Erythroblast (primary cell): ENCODE data around the gene UBAC2.

Experiments
- DNase-seq, 2 experiments: peaks; one replicate each; lab custom pipeline; 2025; lab: John Stamatoyannopoulos, UW
- GATA1 ChIP-seq: IDR thresholded peaks from 2 replicates; pipeline ENCODE4 v1.6.1; 2011; ENCODE audit warnings: low read depth, mild to moderate bottlenecking, control low read depth, low read length, moderate library complexity
- POLR2A ChIP-seq: IDR thresholded peaks from 2 replicates; pipeline ENCODE4 v1.6.1; 2011; ENCODE audit warnings: mild to moderate bottlenecking, low read length

The UBAC2 gene

DNA sequence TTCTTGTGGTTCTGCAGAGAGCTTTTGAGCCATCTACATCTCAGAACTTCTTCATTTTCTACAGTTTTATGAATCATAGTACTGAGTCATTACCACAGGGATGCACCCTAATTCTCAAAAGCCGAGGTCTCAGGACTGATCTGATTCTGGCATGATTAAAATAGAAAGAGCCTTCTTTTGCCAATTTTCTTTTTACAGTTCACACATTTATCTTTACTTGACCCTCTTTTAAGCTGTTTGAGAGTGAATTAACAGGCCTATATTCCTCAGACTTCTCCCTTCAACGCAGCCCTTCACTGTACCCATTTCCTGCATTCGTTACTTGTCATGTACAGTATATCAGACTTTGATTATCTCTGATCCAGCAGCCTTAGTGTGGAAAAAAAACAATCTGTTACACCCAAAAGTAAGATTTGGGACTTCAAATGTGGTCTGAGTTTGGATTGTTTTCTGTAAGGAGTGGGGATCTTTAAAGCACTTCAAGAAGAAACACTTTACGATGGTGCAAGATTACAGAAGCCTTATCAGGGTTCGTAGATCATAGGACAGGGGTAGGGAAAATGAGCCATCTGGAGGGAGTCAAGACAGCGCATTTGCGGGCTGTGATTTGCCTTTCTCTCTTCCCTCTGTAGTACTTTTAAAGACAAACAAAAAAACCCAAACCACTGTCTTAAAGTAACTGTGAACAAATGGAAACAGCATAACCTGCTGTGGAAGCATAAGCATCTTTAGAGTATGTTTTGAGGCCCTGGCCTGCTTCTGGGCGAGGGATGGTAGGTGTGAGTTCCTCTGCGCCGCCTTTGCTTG, 121.8 kb downstream of the UBAC2 start:
- DNase-seq = peak in 1 of 2 experiments; percentile 38
- no peak for TF ChIP-seq GATA1
- no peak for TF ChIP-seq POLR2A

DNA sequence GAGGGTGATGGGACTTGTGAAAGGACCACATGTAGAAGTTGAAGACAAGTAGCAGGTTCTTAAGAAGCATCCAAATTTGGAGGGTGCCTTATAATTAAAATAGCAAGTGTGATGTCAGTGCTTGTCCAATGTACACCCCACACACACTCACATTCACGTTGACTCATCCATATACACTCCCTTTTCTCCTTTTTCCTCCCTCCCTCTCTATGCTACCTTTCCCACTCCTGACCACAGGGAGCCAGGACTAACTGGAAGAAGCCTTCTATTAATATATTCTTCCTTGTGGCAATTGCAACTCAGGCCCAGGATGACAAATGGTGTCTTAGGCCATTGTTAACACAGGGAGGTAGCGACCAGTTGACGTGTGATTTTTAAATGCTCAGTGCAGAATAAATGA, 122.8 kb downstream of the UBAC2 start:
- no peak for DNase-seq
- TF ChIP-seq POLR2A (no peak), GATA1 (no peak)

DNA sequence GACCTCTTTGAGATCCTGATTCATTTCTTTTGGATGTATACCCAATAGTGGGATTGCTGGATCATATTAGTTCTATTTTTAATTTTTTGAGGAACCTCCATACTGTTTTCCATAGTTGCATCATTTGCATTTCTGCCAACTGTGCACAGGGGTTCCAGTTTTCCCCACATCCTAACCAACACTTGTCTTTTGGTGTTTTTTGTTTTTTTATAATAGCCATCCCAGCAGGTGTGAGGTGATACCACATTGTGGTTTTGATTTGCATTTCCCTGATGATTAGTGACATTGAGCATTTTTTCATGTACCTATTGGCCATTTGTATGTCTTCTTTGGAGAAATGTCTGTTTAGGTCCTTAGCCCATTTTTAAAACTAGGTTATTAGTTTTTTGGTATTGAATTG, 125.4 kb downstream of the UBAC2 start:
- TF ChIP-seq POLR2A = no peak
- TF ChIP-seq GATA1 = no peak
- DNase-seq = no peak

DNA sequence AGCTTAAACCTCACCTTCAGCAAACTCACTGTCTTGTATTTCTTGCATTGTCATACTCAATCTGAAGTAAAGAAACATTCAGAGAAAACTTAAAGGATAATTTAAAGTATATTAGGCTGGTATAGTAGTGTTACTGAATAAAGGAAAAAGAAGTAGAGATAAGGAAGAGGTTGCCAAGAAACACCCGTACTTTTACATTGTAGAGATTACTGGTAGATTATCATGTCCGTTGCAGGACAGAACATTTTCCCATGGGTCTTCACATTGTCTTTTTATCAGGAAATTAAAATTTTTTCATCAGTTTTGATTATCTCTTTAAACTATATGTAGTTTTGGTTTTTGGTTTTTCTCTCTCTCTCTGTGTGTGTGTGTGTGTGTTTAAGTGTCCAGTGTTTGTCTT, 126.5 kb downstream of the UBAC2 start:
- TF ChIP-seq GATA1 (no peak), POLR2A (no peak)

DNA sequence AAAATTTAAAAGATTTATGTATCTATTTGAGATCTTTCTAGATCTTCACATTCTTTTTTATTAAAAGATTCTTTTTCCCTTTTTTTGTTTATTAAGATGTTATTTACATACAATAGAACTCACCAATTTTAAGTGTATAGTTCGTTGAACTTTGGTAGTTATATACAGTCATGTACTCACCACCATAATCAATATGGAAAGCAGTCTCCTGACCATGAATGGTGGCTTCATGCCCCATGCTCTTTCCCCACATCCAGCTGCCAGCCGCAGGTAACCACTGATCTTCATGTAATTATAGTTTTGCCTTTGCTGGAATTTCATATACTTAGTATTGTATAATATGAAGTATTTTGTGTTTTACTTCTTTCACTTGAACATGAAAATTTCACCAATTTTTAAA, 127.1 kb downstream of the UBAC2 start:
- DNase-seq = no peak
- TF ChIP-seq GATA1 (no peak), POLR2A (no peak)

More for the DNA sequence above, 126.5 kb downstream of the UBAC2 start:
- peak in 1 of 2 experiments; percentile 34 for DNase-seq

DNA sequence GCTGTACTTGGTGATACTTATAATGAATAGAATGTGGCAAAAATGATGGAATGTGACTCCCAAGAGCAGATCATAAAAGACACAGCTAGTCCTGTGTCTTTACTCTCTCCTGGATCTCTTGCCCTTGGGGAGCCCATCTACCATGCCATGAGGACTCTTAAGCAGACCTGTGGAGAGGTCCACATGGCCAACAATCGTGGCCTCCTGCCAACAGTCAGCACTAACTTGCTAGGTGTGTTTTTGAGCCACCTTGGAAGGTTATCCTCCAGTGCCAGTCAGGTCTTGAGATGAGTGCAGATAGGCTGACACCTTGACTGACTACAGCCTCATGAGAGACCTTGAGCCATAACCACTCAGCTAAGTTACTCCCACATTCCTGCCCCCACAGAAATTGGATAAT, 128.8 kb downstream of the UBAC2 start:
- TF ChIP-seq POLR2A (no peak), GATA1 (no peak)
- no peak for DNase-seq

DNA sequence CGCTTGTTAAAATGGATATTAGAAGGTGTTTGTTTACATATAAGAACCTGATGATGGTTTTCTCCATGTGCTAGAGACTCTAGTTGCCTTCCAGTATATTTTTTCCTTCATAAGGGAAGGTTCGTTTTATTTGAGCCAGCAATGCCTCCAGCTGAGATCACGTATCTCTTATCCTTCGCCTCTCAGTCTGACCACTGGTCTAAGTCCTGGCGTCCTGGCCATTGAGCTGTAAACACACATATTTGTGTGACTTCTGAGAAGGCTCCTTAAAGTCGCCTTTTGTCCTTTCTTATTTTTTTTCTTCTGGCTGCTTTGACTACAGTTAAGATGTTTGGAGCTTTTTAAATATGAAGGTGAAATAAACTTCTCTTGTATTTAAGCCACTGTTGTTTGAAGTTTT, 130.3 kb downstream of the UBAC2 start:
- TF ChIP-seq POLR2A (no peak), GATA1 (no peak)
- no peak for DNase-seq

DNA sequence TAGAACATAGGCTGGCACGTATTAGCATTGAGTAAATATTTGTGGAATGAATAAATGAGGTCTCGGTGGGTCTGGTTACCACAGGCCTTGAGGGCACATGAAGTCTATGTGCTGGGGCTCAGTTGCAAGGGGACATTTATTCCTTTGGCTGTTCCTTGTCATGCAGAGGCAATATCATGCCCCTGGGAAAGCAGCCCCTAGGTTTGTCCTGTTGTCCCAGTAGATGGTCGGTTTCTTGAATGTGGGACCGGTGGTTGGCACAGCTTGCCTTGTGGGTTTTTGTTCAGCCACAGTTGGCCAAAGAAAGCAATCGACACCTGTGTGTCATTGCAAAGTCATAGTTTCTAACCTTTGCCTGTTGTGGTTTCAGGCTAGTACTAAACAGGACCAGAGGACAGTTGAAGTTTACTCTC, 131.2 kb downstream of the UBAC2 start:
- TF ChIP-seq POLR2A = no peak
- no peak for TF ChIP-seq GATA1
- no peak for DNase-seq

DNA sequence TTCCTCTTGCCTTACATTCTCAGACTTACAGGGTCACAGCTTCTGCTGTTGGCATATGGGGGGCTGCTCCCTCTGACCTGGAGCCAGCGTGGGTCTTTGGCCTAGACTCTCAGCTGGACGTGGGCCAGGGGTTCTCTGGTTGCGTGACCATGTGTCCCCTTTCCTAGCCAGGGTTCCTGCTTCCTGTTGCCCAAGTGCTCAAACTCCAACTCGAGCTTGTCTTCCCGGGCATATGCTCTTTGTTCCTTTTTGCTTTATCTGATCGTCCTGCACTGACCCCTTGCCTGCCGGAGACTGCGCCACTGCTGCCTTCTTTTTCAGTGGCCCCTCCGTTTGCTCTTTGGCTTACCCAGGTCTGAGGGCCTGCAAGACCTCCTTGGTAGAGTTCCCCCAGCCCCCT, 131.8 kb downstream of the UBAC2 start:
- no peak for TF ChIP-seq POLR2A
- no peak for TF ChIP-seq GATA1
- DNase-seq = no peak

DNA sequence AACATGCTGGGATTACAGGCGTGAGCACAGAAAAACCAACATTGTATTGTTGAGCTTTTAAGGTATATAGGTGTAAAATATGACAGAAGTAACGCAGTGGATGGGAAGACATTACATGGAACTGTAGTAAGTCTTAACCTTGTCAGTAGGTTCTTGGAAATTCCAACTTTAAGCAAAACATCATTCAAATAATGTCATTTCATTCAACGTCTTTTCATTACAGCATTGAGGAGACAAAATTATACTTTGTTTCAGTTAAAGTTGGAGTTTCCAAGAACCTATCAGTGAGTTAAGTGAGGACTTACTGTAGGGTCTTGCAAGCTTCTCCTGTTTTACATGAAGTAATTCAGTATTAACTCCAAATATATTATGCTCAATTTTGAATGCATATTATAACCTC, 133.6 kb downstream of the UBAC2 start:
- no peak for DNase-seq
- no peak for TF ChIP-seq GATA1
- no peak for TF ChIP-seq POLR2A

DNA sequence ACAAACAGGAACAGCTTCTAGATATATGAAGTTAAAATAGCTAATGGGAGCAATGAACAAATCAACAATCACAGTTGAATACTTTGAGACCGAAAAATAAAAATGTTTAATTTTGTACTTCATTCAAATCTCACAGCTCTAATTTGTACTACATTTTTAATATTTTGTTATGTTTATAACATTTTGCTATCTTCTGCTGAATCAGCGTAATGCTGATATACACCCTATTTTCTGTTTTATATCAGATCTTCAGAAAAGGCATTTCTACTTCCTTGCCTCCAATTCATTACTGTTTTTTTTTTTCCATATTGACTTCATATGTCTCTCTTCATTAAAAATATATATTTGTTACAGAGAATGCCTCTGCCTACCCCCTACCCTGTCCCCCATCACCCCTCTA, 134.4 kb downstream of the UBAC2 start:
- TF ChIP-seq POLR2A (no peak), GATA1 (no peak)
- no peak for DNase-seq

DNA sequence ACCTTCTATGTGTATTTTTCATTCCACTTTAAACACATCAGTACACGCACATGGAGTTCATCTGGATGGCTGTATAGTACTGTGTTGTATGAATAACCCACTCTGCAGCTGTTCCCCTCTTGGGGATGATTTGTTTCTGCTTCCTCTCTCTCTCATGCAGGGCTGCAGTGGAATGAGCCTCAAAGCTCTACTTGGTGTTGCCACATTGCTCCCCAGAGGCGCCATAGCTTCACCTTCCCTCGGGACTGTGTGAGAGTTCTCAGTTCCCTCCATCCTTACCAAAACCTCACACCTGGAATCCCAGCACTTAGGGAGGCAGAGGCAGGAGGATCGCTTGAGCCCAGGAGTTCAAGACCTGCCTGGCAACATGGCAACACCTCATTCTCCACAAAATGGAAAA, 134.9 kb downstream of the UBAC2 start:
- no peak for TF ChIP-seq POLR2A
- no peak for TF ChIP-seq GATA1
- no peak for DNase-seq

DNA sequence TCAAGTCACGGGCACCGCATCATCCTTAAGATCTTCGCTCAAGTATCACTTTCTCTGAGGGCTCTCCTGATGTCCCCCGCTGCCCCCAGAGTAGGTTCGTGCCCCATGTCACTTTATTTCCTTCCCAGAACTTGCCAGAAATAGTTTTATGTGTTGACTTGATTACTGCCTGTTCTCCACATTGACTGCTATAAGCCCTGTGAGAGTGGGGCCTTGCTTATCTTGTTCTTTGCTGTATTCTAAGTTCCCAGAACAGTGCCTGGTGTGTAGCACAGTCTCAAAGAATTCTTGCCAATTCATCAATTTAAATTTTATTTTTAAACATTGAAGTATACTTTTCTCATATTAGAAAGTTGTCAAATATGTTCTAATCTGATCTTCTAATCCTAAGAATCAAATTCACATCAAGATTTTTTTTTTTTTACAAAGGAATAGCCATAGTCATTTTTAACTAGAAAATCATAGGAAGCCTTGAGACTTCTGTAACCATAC, 138.6 kb downstream of the UBAC2 start:
- DNase-seq = no peak
- no peak for TF ChIP-seq POLR2A
- TF ChIP-seq GATA1 = no peak

DNA sequence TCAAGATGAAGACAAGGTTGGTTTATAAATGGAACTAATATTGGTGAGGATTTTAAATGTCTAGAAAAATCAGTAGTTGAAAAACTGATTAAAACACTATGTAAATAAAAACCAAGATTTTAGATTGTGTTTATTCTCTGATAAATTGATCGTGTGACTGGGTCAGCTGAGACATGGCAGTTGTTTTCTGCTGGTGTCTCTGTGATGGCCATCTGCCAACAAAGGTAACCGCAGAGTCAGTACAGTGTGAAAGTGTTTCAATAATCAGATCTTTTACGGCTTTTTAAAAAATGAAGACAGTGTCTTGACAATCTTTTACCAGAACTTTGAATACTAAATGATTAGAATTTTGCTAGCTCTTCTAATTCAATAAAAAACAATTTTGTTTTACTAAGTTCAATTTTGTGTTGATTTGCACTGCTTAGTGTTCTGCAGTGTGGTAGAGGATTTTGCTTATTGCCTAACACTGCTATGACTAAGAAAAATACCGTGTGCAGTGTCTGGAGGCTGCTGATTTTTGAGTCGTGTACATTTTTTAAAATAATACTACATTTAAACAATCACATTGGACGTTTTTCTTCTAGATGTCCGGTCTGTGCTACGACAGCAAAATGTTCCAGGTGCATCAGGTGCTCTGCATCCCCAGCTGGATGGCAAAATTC, 139.2 kb downstream of the UBAC2 start:
- peak in 1 of 2 experiments; percentile 19 for DNase-seq
- no peak for TF ChIP-seq POLR2A
- TF ChIP-seq GATA1 = no peak

DNA sequence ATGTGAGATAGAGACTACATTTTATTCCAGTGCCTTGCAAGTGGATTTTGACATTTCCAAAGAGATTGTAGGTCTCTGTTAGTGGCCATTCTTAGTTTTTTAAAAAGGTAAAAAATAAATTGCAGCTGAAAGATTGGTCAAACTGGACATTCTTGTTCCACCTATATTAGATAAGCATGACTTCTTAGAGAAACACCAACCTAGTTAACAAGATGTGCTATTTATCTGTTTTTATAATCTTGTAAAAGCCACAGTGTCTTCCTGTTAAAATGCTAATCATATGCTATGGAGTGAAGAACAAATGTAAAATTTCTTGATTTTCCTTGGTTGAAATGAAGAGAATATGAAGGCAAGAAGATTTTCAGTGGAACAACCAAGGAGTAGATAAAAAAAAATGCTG, 140.0 kb downstream of the UBAC2 start:
- no peak for DNase-seq
- TF ChIP-seq POLR2A (no peak), GATA1 (no peak)
